Esophagus squamous epithelium (tissue), 4 donors: ENCODE data around the gene UGT1A5.

ENCODE experiments used
- CTCF ChIP-seq, 6 experiments: fragments of 450-650 bp in 4 of 6; fragments of 200-600 bp in 2 of 6; sonication (generic) in 2 of 6; IDR thresholded peaks; one replicate each; pipeline ENCODE4 v1.5.1; 2016 to 2019; ENCODE audit warnings: antibody characterized with exemption in 6 of 6, mild to moderate bottlenecking in 4 of 6, moderate library complexity in 4 of 6
- POLR2A ChIP-seq, 4 donors: fragments of 450-650 bp; IDR thresholded peaks; one replicate each; pipeline ENCODE4 v1.6.1; 2017; ENCODE audit warnings: antibody characterized with exemption in 4 of 4, mild to moderate bottlenecking in 4 of 4, moderate library complexity in 3 of 4

- TF ChIP-seq CTCF (IDR thresholded peaks at IDR 0.05) (no peak), POLR2A (IDR thresholded peaks at IDR 0.05) (no peak)
Observed at GRCh38 chr2:233814056-233814835, 101.5 kb downstream of the UGT1A5 start.
